PC-3 (cell line): ENCODE data around the gene HOXC11. TPM values are rescaled to one million over a fixed set of nuclear protein-coding genes. Genes with fewer than 3 reads are reported as not detected.

Experiments used
- ATAC-seq: fragments of 200-7000 bp; cut with Tn5 transposase; 2 replicates; pipeline ENCODE4 v1.9.1; 2020; ENCODE audit warnings: mild to moderate bottlenecking, moderate library complexity
- BruUV-seq: library from RNA; stranded (reverse); fragments of 400-500 nt; replicated peaks from 2 replicates; lab custom pipeline; 2021; lab: Mats Ljungman, UMichigan
- CTCF ChIA-PET: fragments of 300-600 bp; sonication (Branson Sonifier 250); formaldehyde crosslinking; loops from one replicate; lab custom pipeline; 2022; ENCODE audit warnings: antibody characterized with exemption; lab: Charles Lee
- POLR2A ChIA-PET: fragments of 300-600 bp; sonication (Branson Sonifier 250); formaldehyde crosslinking; loops from one replicate; lab custom pipeline; 2022; ENCODE audit warnings: antibody characterized with exemption; ENCODE audit not compliant: unreplicated experiment; lab: Charles Lee
- DNase-seq: peaks from one replicate; pipeline ENCODE4 v3.0.0-alpha.2; 2015
- H2AFZ ChIP-seq: fragments of 300-600 bp; sonication (generic); 2 replicates; pipeline ENCODE4 v1.6.0; 2016; ENCODE audit warnings: antibody characterized with exemption, low read length
- H3F3A ChIP-seq: fragments of 300-600 bp; sonication (generic); one replicate; pipeline ENCODE4 v1.6.0; 2017; ENCODE audit warnings: antibody characterized with exemption, low read length, control low read depth, mild to moderate bottlenecking; ENCODE audit not compliant: unreplicated experiment
- H3K27ac ChIP-seq: fragments of 300-600 bp; sonication (generic); 2 replicates; pipeline ENCODE4 v1.5.1; 2016; ENCODE audit warnings: mild to moderate bottlenecking, low read length
- H3K27me3 ChIP-seq: fragments of 300-600 bp; sonication (generic); 2 replicates; pipeline ENCODE4 v1.6.1; 2016; ENCODE audit warnings: low read length, mixed read lengths
- H3K36me3 ChIP-seq: fragments of 300-600 bp; sonication (generic); 2 replicates; pipeline ENCODE4 v1.6.1; 2016; ENCODE audit warnings: low read depth, mixed run types, low read length, mixed read lengths
- H3K4me1 ChIP-seq: fragments of 300-600 bp; sonication (generic); 2 replicates; pipeline ENCODE4 v1.5.1; 2016; ENCODE audit warnings: low read length; ENCODE audit not compliant: insufficient read depth
- H3K4me2 ChIP-seq: fragments of 300-600 bp; sonication (generic); 2 replicates; pipeline ENCODE4 v1.6.0; 2016; ENCODE audit warnings: low read length
- H3K4me3 ChIP-seq: fragments of 300-600 bp; sonication (generic); 2 replicates; pipeline ENCODE4 v1.5.1; 2016; ENCODE audit warnings: mild to moderate bottlenecking, low read length, mixed read lengths
- H3K79me2 ChIP-seq: fragments of 300-600 bp; sonication (generic); 2 replicates; pipeline ENCODE4 v1.6.1; 2017; ENCODE audit warnings: low read length, mixed read lengths
- H3K9ac ChIP-seq: fragments of 300-600 bp; sonication (generic); 2 replicates; pipeline ENCODE4 v1.6.0; 2016; ENCODE audit warnings: mild to moderate bottlenecking, low read length
- H3K9me2 ChIP-seq: fragments of 300-600 bp; sonication (generic); replicated peaks from 2 replicates; pipeline ENCODE4 v1.6.1; 2016; ENCODE audit warnings: mixed run types, low read length, mixed read lengths
- H3K9me3 ChIP-seq: fragments of 300-600 bp; sonication (generic); 2 replicates; pipeline ENCODE4 v1.6.1; 2016; ENCODE audit warnings: low read length, mixed read lengths
- H4K20me1 ChIP-seq: fragments of 300-600 bp; sonication (generic); 2 replicates; pipeline ENCODE4 v1.6.1; 2016; ENCODE audit warnings: low read length, mixed read lengths
- EZH2 ChIP-seq: fragments of 300-600 bp; sonication (generic); IDR thresholded peaks from one replicate; pipeline ENCODE4 v1.6.1; 2017; ENCODE audit warnings: antibody characterized with exemption, mild to moderate bottlenecking, low read length; ENCODE audit not compliant: unreplicated experiment
- EZH2phosphoT487 ChIP-seq: fragments of 300-600 bp; sonication (generic); IDR thresholded peaks from 2 replicates; pipeline ENCODE4 v1.6.1; 2018; ENCODE audit warnings: mild to moderate bottlenecking, antibody characterized with exemption, low read length, borderline replicate concordance
- intact Hi-C: fragments of 100-400 bp; cut with micrococcal nuclease; formaldehyde crosslinking; loops from 2 replicates; pipeline ENCODE4 v1.9.0; 2023
- microRNA-seq: library from miRNA; unstranded; fragments of <30 nt; microRNA quantifications from one replicate; pipeline ENCODE4 v1.1.0, GENCODE V29; 2020; ENCODE audit not compliant: unreplicated experiment
- total RNA-seq: library from RNA; depleted of rRNA; stranded (reverse); fragments of >200 nt; gene quantifications from 2 replicates; pipeline ENCODE4 v1.2.3, GENCODE V29; 2014; rRNA removed
- TF ChIP-seq, protein P1 (sequence below): fragments of 300-600 bp; sonication (generic); conservative IDR thresholded peaks from 2 replicates; pipeline ENCODE4 v1.5.1; 2017; ENCODE audit warnings: antibody characterized with exemption, low read depth, mild to moderate bottlenecking, low read length

Gene HOXC11
- total RNA-seq, 1 experiment from 2014 or later, result 0.84 TPM

- Histone ChIP-seq H3K79me2 (peaks cover 54% of the 10 kb centered on the region), H3K4me2 (no peak overlapping the region), H3F3A (no peaks in the 10 kb centered on the region), H3K9me2 (no peaks in the 10 kb centered on the region), H2AFZ (no peak overlapping the region), H3K9ac (no peak overlapping the region), H3K4me1 (peaks cover 10% of the 10 kb centered on the region), H3K9me3 (no peaks in the 10 kb centered on the region), H3K27me3 (no peaks in the 10 kb centered on the region), H3K4me3 (no peak overlapping the region), H3K36me3 (no peaks in the 10 kb centered on the region), H4K20me1 (no peaks in the 10 kb centered on the region), H3K27ac (no peak overlapping the region)
- TF ChIP-seq, protein P1, sequence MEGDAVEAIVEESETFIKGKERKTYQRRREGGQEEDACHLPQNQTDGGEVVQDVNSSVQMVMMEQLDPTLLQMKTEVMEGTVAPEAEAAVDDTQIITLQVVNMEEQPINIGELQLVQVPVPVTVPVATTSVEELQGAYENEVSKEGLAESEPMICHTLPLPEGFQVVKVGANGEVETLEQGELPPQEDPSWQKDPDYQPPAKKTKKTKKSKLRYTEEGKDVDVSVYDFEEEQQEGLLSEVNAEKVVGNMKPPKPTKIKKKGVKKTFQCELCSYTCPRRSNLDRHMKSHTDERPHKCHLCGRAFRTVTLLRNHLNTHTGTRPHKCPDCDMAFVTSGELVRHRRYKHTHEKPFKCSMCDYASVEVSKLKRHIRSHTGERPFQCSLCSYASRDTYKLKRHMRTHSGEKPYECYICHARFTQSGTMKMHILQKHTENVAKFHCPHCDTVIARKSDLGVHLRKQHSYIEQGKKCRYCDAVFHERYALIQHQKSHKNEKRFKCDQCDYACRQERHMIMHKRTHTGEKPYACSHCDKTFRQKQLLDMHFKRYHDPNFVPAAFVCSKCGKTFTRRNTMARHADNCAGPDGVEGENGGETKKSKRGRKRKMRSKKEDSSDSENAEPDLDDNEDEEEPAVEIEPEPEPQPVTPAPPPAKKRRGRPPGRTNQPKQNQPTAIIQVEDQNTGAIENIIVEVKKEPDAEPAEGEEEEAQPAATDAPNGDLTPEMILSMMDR, result no peak
- no peak for TF ChIP-seq EZH2phosphoT487
- TF ChIP-seq EZH2, result no peak
- ATAC-seq, result no peak
- no TSS peak for BruUV-seq
- ChIA-PET CTCF (interaction anchor here (1.0 kb wide), 1 partner anchor 165 kb away, joined by 4 read pairs; no protein-coding TSS in a partner anchor), POLR2A (interaction anchor here (0.6 kb wide), 1 partner anchor 14 kb away, joined by 7 read pairs; no protein-coding TSS in a partner anchor)
- intact Hi-C loops, result no loop called here
- DNase-seq, result no peak
These were observed 53.9 kb downstream of the HOXC11 start for GRCh38 chr12:54026640-54027441.

Small RNA genes within 50 kb of the gene (microRNA-seq; reads per million reads assigned to microRNA genes)
- 112 reads per million, percentile 64 among the genes with 10 or more reads in this experiment for gene MIR196A2

Other genes starting within 250 kb of the HOXC11 start
- 20.4 and 30.6 TPM in 2 replicates for gene CALCOCO1, start 245.7 kb upstream of the HOXC11 start, total RNA-seq
- gene CISTR, start 221.1 kb upstream of the HOXC11 start, total RNA-seq, result not detected in 2 replicates
- gene HOXC13, start 34.3 kb upstream of the HOXC11 start, total RNA-seq, result 7.8 and 9.0 TPM in 2 replicates
- 0.33 and 1.2 TPM in 2 replicates for gene HOXC12, start 18.2 kb upstream of the HOXC11 start, total RNA-seq
- 3.5 and 4.3 TPM in 2 replicates for gene HOTAIR, start 1.8 kb downstream of the HOXC11 start, total RNA-seq
- gene HOXC10, start 12.0 kb downstream of the HOXC11 start, total RNA-seq, result 0.69 and 2.9 TPM in 2 replicates
- gene HOXC9, start 27.0 kb downstream of the HOXC11 start, total RNA-seq, result 1.5 and 1.8 TPM in 2 replicates
- gene HOXC8, start 35.9 kb downstream of the HOXC11 start, total RNA-seq, result 1.1 and 2.4 TPM in 2 replicates
- 2.8 and 5.3 TPM in 2 replicates for gene HOXC6, start 55.3 kb downstream of the HOXC11 start, total RNA-seq
- 0.26 and 0.29 TPM in 2 replicates for gene HOXC5, start 59.9 kb downstream of the HOXC11 start, total RNA-seq
- 1.8 and 2.6 TPM in 2 replicates for gene HOXC4, start 80.7 kb downstream of the HOXC11 start, total RNA-seq
- 69.8 and 93.5 TPM in 2 replicates for gene SMUG1, start 215.9 kb downstream of the HOXC11 start, total RNA-seq